K562 (cell line): ENCODE measurements around the gene KIFC3.

Source experiments
- CBX1 ChIP-seq: sonication (generic); IDR thresholded peaks from 2 replicates; pipeline ENCODE4 v1.6.1; 2016; ENCODE audit warnings: antibody characterized with exemption, low read depth, mild to moderate bottlenecking
- NFYB ChIP-seq: IDR thresholded peaks from 2 replicates; pipeline ENCODE4 v1.6.1; 2011; ENCODE audit warnings: mild to moderate bottlenecking, moderate library complexity; ENCODE audit not compliant: insufficient read length; ENCODE audit errors: extremely low read depth
- NRF1 ChIP-seq, 2 experiments: fragments of 450-650 bp; IDR thresholded peaks in 1 of 2; conservative IDR thresholded peaks in 1 of 2; 2 replicates each; pipeline ENCODE4 v1.6.1; 2014; ENCODE audit warnings: mild to moderate bottlenecking in 2 of 2
- RAD21 ChIP-seq, 2 experiments: fragments of 250-450 bp in 1 of 2; fragments of 450-650 bp in 1 of 2; sonication (Bioruptor Pico) in 1 of 2; formaldehyde crosslinking in 1 of 2; IDR thresholded peaks in 1 of 2; conservative IDR thresholded peaks in 1 of 2; 2 replicates each; pipeline versions ENCODE4 v1.4.0 to v1.8.0; 2020 to 2022; ENCODE audit warnings: mild to moderate bottlenecking in 2 of 2, moderate library complexity in 1 of 2
- TBP ChIP-seq: optimal IDR thresholded peaks from 2 replicates; pipeline ENCODE3; 2011; ENCODE audit warnings: low read depth, low read length, improper control_type of control experiment
- TF ChIP-seq, protein P1 (sequence below), 3 experiments: IDR thresholded peaks in 2 of 3; conservative IDR thresholded peaks in 1 of 3; 2 replicates each; pipeline ENCODE4 v1.5.1; 2011 to 2012; ENCODE audit warnings: low read length in 3 of 3, mild to moderate bottlenecking in 3 of 3, control low read depth in 2 of 3, improper control_type of control experiment in 1 of 3, inconsistent platforms in 1 of 3, low read depth in 1 of 3, mixed read lengths in 1 of 3, moderate library complexity in 1 of 3; ENCODE audit not compliant: insufficient read depth in 2 of 3

DNA sequence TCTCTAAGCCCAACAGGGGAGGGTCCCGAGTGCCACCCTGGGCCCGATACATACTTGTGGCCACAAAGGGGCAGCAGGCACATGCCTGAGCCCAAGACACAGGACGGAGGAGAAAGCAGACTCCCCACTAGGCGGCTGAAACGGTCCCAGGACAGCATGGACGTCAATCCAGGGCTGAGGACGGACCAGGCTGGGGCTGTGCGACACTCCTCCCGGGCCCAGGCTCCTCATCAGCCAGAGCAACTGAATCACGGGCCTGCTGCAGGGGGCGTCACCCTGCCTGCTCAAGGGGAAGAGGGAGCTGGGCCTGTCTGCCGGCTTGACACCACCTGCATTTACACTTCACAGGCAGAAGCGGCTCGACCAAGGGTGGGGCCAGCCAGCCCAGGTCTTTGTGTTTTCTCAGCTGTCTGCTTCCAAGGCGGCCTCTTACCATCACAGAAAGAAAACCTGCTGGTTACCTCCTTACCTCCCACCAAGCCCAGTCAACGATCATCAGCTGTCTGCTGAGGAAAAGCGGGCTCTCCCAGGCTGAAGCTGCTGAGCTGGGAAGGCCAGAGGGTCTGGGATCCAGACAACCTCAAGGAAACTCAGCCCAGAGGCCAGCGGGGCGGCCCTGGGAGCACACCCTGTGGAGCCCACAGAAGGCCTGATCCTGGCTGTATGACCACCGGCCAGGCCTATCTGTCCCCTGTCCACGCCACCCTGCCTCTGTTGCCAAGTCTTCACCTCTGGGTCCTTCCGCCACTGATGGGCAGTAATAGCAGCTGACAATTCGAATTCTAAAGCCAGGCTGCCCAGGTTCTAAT lies 26.4 kb downstream of the KIFC3 start:
- TF ChIP-seq TBP, result no peak
- TF ChIP-seq, protein P1, sequence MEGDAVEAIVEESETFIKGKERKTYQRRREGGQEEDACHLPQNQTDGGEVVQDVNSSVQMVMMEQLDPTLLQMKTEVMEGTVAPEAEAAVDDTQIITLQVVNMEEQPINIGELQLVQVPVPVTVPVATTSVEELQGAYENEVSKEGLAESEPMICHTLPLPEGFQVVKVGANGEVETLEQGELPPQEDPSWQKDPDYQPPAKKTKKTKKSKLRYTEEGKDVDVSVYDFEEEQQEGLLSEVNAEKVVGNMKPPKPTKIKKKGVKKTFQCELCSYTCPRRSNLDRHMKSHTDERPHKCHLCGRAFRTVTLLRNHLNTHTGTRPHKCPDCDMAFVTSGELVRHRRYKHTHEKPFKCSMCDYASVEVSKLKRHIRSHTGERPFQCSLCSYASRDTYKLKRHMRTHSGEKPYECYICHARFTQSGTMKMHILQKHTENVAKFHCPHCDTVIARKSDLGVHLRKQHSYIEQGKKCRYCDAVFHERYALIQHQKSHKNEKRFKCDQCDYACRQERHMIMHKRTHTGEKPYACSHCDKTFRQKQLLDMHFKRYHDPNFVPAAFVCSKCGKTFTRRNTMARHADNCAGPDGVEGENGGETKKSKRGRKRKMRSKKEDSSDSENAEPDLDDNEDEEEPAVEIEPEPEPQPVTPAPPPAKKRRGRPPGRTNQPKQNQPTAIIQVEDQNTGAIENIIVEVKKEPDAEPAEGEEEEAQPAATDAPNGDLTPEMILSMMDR (IDR thresholded peaks at IDR 0.05 in 2 of 3, conservative IDR thresholded peaks at IDR 0.05 in 1 of 3; ENCODE audit: insufficient read depth in 2 of 3, low read depth in 1 of 3, low read length in 3 of 3), result peak; percentile 31 to 86 (median 55); a peak in 4 of 6 replicates
- no peak for TF ChIP-seq CBX1
- no peak; a peak in 1 of 4 replicates for TF ChIP-seq RAD21 (CRISPR knock-in tag; conservative IDR thresholded peaks at IDR 0.05 in 1 of 2, IDR thresholded peaks at IDR 0.05 in 1 of 2)
- TF ChIP-seq NFYB, result no peak
- no peak for TF ChIP-seq NRF1 (conservative IDR thresholded peaks at IDR 0.05 in 1 of 2, IDR thresholded peaks at IDR 0.05 in 1 of 2)
